HG03442 (cell line): ENCODE measurements around the gene SLC25A28.
A peak's percentile ranks its signal among the peaks of the same experiment; 100 is the strongest.
"Not testable (repeated sequence)": the region's sequence is repeated elsewhere in the genome, so short reads cannot be mapped to it uniquely, and the experiment has no call there.

Experiments used
- ATAC-seq: cut with Tn5 transposase; IDR thresholded peaks from one replicate; pipeline ENCODE4 v1.9.1; 2021; ENCODE audit warnings: mild to moderate bottlenecking, moderate library complexity; ENCODE audit not compliant: unreplicated experiment

SLC25A28 gene

GRCh38 chr10:99628923-99629624, 8.8 kb upstream of the SLC25A28 start:
- ATAC-seq = no peak

DNA sequence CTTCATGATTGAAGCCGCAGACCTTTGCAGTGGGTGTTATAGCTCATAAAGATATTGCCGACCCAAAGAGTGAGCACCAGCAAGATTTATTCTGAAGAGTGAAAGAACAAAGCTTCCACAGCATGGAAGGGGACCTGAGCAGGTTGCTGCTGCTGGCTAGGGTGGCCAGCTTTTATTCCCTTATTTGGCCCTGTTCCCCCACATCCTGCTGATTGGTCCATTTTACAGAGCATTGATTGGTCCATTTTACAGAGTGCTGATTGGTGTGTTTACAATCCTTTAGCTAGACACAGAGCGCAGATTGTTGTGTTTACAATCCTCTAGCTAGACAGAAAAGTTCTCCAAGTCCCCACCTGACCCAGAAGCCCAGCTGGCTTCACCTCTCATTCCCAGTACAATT, 4.9 kb upstream of the SLC25A28 start:
- ATAC-seq = not testable (repeated sequence)

DNA sequence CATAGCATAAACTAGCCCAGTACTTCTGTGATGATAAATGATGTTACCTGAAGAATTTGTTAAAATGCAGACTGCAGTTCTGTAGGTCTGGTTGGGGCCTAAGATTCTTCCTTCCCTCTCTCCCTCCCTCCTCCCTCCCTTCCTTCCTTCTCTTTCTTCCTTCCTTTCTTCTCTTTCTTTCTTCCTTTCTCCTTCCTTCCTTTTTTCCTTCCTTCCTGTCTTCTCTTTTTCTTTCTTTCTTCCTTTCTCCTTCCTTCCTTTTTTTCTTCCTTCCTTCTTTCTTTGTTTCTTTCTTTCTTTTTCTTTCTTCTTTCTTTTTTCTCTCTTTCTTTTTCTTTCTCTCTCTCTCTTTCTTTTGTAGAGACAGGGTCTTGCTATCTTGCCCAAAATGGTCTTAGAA, 3.7 kb upstream of the SLC25A28 start:
- ATAC-seq = no peak

DNA sequence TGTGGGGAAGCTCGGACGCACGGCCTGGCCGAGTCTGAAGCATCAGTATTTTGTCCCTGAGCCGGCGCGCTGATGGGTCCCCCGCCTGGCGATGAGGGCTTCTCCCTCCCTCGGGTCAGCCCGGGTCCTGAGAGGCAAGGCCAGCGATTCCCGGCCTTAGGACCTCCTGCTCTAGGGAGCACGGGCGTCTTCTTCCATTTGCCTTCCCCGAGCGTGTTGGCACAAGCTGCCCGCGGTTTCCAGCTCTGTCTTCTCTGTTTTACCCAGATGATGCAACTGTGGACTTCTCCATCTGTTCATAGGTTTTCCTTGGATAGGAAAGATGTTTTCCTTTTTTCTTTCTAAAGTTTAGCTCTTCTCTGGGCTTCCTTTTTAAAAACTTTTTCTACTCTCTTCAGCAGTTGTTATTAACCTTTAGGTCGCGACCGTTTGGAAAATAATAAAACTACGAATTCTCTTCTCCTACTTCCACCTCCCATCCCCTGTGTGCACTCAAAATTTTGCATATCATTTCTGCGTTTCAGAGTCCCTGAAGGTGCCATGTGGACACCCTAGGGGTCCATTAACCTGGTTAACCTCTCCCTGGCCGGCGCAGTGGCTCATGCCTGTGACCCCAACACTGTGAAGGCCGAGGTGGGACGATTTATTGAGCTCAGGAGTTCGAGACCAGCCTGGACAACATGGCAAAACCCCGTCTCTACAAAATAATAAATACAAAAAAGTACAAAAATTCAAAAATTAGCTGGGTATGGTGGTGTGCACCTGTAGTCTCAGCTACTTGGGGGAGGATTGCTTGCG, 1.4 kb upstream of the SLC25A28 start:
- ATAC-seq = no peak

DNA sequence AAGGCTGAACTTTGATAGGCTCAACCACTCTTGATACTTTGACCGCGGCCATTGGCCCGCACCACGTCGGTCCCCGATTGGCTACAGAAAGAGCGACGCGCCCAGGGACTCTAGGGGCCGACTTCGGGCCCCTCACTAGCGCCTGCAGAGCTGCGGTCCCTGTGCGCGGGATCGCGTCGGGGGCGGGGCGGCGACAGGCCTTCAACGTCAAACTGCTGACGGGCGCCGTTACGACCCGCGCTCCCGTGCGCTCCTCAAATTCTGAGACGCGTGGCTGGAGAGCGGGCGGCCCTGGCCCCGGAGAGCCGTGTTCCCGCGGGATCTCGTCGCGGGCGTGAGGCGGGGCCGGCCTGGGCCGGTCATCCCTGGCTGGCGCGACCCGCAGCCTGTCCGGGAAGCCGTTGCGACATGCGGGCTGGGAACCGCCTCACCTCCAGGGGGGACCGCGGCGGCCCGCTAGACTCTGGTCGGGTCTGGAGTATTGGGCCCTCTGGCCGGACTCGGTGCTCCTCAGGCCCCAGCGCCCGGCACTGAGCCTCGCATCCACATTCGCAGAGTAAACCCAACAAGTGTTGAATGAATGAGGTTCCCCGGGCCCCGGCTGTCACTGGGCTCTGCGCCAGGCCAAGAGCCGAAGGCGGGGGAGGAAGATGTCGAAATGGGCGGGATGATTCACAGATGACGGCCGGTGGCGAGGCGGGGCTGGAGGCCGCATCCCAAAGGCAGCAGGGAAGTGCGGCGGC, 643 bp upstream of the SLC25A28 start:
- peak; percentile 83 for ATAC-seq

GRCh38 chr10:99619090-99619800, 994 bp downstream of the SLC25A28 start:
- no peak for ATAC-seq

GRCh38 chr10:99617696-99618095, 2.5 kb downstream of the SLC25A28 start:
- no peak for ATAC-seq

DNA sequence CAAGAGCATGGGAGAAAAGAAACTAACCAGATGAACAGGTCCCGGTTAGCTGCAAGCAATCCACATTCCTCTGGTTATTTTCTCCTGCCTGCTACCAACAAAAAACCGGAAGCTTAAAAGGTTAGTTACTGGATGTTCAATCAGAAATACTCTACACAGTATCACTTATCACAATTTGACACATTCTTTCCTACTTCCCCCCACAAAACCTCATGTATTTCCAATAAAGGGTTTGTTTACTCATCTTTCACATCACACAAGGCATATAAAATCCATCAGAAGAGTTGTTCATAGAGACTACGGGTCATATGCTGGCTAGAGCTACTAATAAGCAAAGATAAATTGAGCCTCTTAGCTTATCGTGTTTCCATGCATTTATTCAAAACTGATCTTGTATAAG, 4.8 kb downstream of the SLC25A28 start:
- ATAC-seq = no peak

GRCh38 chr10:99612167-99612831, 7.9 kb downstream of the SLC25A28 start:
- ATAC-seq = no peak

DNA sequence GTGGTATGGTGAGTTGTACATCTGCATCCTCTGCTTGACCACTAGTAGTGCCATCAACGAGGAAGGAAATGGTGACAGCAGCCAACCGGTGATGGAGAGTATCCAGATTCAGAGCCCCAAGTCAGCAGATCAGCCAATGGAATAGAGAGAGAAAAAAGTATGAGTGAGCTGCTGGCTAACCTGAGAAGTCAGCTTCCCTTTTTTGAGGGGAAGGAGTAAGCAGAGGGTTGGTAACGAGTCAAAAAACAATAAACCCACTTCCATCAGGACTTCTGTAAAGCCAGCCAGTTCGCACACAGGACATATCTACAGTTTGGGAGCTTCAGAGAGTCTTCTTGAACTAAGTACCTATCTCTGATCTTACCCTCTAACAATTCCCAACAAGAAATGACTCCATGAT, 8.9 kb downstream of the SLC25A28 start:
- no peak for ATAC-seq

GRCh38 chr10:99610221-99610620, 10.0 kb downstream of the SLC25A28 start:
- ATAC-seq = no peak

DNA sequence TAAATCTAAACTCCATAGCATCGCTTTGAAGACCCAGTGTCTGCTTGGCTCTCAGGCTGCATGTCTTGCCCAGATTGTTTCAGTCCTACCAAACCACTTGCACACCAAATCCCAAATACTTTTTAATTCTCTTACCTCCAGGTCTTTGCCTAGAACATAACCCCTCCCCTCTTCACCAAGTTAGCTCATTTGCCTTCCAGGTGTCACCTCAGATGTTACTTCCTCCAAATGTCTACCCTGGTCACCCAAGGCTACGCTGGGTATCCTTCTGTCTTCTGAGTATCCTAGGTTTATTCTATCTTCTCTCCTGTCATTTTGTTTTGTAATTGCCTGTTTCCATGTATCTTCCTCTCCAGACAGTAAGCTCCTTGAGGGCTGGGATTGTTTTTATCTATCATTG, 11.1 kb downstream of the SLC25A28 start:
- ATAC-seq = no peak

DNA sequence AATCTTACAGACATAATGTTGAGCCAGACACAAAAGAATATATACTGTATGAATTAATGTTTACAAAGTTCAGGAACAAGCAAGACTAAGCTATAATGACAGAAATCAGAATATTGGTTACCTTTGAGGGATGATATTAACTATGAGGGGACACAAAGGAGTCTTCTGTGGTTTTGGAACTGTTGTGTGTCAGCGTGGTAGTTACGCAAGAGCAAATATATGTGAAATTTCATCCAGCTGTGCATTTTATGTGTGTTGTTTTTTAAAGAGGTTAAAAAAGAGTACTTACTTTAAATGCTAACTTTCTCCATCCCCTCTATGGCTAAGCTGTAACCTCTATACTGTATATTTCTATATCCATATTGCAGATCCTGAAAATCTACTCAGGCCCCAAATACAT, 14.9 kb downstream of the SLC25A28 start:
- no peak for ATAC-seq

DNA sequence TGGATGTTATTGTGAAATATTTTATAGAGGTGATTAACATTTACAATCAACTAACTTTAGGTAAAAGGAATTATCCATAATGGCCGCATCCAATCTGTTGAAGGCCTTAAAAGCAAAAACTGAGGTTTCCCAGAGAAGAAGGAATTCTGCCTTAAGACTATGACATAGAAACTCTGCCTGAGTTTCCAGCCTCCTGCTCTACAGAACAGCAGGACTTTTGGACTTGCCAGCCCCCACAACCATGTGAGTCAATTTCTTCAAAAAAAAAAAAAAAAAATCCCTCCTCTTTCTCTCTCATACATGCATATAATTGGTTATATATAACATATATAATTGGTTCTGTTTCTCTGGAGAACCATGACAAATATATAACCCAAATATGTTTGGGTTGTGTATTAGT, 15.4 kb downstream of the SLC25A28 start:
- ATAC-seq = no peak

- ATAC-seq = peak; percentile 52
Measured at GRCh38 chr10:99598781-99599509, 21.3 kb downstream of the SLC25A28 start.

- no peak for ATAC-seq
Measured at GRCh38 chr10:99598011-99598410, 22.2 kb downstream of the SLC25A28 start.

DNA sequence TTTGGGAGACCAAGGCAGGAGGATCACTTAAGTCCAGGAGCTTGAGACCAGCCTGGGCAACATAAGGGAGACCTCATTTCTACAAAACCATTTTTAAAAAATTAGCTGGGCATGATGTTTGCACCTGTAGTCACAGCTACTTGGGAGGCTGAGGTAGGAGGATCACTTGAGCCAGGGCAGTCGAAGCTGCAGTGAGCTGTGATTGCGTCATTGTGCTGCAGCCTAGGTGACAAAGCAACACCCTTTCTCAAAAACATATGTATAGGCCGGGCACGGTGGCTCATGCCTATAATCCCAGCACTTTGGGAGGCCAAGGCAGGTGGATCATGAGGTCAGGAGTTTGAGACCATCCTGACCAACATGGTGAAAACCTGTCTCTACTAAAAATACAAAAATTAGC, 23.5 kb downstream of the SLC25A28 start:
- ATAC-seq = not testable (repeated sequence)

DNA sequence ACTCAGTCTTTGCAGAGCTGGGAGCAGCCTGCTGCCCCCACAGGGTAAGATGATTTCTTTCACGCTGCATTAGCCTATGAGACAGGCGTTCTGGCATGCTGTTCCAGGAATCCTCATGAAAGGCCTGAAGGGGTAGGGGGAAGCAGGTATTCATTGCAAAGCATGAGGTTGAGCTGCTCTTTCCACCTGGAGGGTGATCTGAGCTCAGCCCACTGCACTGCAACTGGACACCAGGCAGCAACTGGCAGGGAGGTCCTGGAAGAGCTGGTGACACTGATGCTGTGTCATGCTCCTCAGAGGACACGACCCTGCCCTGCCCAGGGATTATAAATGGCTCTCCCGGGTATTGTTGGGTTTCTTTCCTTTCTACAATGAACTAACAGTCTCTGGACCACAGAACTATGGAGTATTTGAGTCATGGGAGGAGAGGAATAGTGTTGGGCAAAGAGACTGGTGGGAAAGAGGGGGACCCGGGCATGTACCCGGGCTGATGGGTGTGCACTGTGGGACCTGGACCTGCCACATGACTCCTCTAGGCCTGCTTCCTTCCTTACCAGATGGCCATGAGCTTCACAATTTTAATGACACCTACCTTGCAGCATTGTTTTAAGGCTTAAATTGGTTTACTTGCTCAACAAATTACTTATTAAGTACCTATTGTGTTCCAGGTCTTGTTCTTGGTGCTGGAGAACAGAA, 24.3 kb downstream of the SLC25A28 start:
- no peak for ATAC-seq

GRCh38 chr10:99595236-99595635, 25.0 kb downstream of the SLC25A28 start:
- no peak for ATAC-seq
